Endothelial cell of umbilical vein (primary cell): ENCODE results near the gene AMMECR1.

Source experiments
- CTCF ChIP-seq, 2 donors: IDR thresholded peaks; 1 replicate in 1 of 2; 2 replicates in 1 of 2; pipeline ENCODE4 v1.5.1; 2011; ENCODE audit warnings: low read length in 2 of 2, mild to moderate bottlenecking in 2 of 2, moderate library complexity in 2 of 2, control low read depth in 1 of 2, inconsistent platforms in 1 of 2, low read depth in 1 of 2; ENCODE audit not compliant: insufficient read depth in 1 of 2; ENCODE audit errors: extremely low read depth in 1 of 2
- EZH2 ChIP-seq: IDR thresholded peaks from 2 replicates; pipeline ENCODE4 v1.6.1; 2012; ENCODE audit warnings: borderline replicate concordance, low read depth, mild to moderate bottlenecking, moderate library complexity, low read length, inconsistent platforms; ENCODE audit not compliant: severe bottlenecking
- FOS ChIP-seq: IDR thresholded peaks from 2 replicates; pipeline ENCODE4 v1.6.1; 2011; ENCODE audit warnings: mild to moderate bottlenecking, low read length, moderate library complexity, borderline replicate concordance; ENCODE audit not compliant: insufficient read depth
- GATA2 ChIP-seq: IDR thresholded peaks from 2 replicates; pipeline ENCODE4 v1.7.0; 2011; ENCODE audit warnings: low read depth, mild to moderate bottlenecking, moderate library complexity, mixed read lengths, low read length; ENCODE audit not compliant: insufficient read length, insufficient read depth
- JUN ChIP-seq: IDR thresholded peaks from 2 replicates; pipeline ENCODE4 v1.6.1; 2011; ENCODE audit warnings: borderline replicate concordance, low read depth; ENCODE audit not compliant: insufficient read length, insufficient read depth
- MAX ChIP-seq: IDR thresholded peaks from 2 replicates; pipeline ENCODE4 v1.6.1; 2011; ENCODE audit not compliant: insufficient read depth, insufficient read length
- MYC ChIP-seq: IDR thresholded peaks from one replicate; pipeline ENCODE4 v1.6.1; 2011; ENCODE audit warnings: mild to moderate bottlenecking, low read depth, low read length
- POLR2A ChIP-seq: IDR thresholded peaks from 2 replicates; pipeline ENCODE4 v1.6.1; 2012; ENCODE audit warnings: low read depth, mild to moderate bottlenecking, control low read depth, low read length
- POLR2AphosphoS5 ChIP-seq: IDR thresholded peaks from 2 replicates; pipeline ENCODE4 v1.6.1; 2012; ENCODE audit warnings: low read depth, mild to moderate bottlenecking, control low read depth, low read length, moderate library complexity; ENCODE audit not compliant: insufficient read depth

- TF ChIP-seq MAX (no peak), JUN (no peak), POLR2AphosphoS5 (no peak), CTCF (IDR thresholded peaks at IDR 0.05; ENCODE audit: extremely low read depth in 1 of 2, insufficient read depth in 1 of 2, low read depth in 1 of 2, low read length in 2 of 2) (no peak), EZH2 (no peak), FOS (no peak), MYC (no peak), POLR2A (no peak), GATA2 (no peak)
Measured at GRCh38 chrX:110194977-110195376, 122.9 kb downstream of the AMMECR1 start.
